HG03175 (cell line): ENCODE results near the gene GPR183.
"Not testable (repeated sequence)": the region's sequence is repeated elsewhere in the genome, so short reads cannot be mapped to it uniquely, and the experiment has no call there.

Experiments used
- ATAC-seq: cut with Tn5 transposase; IDR thresholded peaks from one replicate; pipeline ENCODE4 v1.9.1; 2021; ENCODE audit warnings: mild to moderate bottlenecking, moderate library complexity; ENCODE audit not compliant: unreplicated experiment

The GPR183 gene

DNA sequence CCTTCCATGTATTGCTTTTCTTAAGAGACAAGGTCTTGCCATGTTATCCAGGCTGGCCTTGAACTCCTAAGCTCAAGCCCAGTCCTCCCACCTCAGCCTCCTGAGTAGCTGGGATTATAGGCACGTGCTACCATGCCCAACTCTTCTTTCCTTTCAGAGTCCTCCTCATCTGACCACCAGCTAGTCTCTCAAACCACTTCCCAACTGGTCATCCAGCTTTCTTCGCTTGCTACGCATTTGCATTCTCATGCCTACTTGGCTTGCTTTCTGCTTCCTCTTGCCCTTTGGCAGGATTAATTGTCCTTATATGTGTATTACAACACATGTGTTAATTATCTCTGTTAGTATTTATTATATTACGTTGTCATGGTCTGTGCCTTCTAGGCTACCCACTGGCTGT, 55.3 kb downstream of the GPR183 start:
- no peak for ATAC-seq

DNA sequence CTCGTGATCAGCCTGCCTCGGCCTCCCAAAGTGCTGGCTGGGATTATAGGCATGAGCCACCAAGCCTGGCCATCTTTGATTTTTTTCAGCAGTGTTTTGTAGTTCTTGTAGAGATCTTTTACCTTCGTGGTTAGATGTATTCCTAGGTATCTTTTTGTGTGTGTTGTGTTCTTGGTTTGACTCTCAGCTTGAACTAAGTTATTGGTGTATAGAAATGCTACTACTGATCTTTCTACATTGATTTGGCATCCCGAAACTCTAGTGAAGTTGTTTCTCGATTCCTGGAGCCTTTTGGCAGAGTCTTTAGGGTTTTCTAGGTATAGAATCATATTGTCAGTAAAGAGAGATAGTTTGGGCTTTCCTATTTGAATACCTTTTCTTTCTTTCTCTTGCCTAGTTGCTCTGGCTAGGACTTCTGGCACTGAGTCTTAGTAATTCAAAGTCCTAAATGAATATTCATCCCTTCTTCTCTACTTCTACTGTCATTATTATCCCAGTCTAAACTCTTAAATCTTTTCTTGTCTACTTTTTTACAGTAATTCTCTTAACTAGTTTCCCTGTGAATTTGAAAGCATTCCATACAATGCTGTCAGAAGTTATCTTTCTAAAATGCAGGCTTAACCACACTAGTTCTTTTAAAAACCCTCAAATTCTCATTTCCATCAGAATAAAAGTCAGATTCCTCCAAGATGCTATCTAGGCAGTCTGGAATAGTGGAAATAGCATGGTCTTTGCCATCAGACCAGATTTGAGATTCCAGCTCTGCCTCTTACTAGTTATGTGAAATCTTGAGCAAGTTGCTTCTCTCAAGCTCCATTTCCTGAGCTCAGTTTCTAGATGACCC, 56.0 kb downstream of the GPR183 start:
- ATAC-seq = no peak

DNA sequence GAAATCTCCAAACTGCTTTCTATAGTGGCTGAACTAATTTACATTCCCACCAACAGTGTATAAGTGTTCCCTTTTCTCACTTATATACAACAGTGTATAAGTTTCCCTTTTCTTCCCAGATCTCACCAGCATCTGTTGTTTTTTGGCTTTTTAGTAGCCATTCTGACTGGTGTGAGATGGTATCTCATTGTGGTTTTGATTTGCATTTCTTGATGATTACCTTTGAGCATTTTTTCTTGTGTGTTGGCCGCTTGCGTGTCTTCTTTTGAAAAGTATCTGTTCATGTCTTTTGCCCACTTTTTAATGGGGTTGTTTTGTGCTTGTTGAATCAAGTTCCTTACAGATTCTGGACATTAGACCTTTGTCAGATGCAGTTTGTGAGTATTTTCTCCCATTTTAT, 57.6 kb downstream of the GPR183 start:
- not testable (repeated sequence) for ATAC-seq

DNA sequence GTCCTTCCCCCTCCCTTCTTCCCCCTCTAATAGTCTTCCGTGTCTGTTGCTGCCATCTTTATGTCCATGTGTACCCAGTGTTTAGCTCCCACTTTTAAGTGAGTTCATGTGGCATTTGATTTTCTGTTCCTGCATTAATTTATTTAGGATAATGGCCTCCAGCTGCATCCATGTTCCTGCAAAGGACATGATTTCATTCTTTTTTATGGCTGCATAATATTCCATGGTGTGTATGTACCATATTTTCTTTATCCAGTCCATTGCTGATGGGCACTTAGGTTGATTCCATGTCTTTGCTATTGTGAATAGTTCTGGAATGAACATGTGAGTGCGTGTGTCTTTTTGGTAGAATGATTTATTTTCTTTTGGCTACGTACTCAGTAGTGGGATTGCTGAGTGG, 58.0 kb downstream of the GPR183 start:
- not testable (repeated sequence) for ATAC-seq

DNA sequence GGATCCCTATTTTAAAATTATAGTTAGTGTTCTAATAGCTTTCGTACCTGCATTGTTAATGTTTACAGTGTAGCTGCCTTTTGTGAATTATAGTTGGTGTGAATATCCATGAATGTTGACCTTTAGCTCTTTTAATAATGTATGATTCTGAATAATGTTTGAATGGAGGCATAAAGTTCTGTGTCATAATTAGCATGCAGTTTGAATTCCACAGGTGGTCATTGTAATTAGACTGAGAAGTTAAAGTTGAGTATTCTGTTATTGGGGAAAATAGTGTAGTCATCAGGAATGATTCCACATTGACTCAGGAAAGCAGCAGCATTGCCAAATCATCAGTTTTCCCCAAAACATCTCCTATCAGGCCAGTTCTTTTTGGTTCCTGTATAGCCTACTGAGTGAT, 61.1 kb downstream of the GPR183 start:
- ATAC-seq = no peak
